ENCODE results near the gene ZNF716.

DNA sequence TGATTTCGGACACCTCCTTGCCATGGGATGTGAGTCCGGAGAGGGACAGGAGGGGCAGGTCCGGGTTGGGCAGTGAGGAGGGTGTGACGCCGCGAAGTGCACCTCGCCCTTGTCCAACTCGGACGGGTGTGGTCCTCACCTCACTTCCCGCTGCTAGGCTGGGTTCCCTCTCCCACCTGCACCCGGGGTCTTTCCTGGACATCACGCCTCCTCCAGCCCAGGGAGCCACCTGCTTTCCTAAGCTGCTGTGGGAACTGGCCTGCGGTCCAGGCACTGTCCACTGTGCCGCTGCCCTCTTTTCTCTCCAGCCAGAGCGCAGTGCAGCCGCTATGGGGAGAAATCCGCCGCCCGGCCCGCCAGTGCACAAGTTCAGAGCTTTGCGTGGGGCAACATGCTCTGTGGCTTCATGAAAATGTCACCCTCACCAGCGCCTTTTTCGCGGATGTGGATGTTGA is 45.0 kb upstream of the ZNF716 start:
- TF ChIP-seq, protein P1, sequence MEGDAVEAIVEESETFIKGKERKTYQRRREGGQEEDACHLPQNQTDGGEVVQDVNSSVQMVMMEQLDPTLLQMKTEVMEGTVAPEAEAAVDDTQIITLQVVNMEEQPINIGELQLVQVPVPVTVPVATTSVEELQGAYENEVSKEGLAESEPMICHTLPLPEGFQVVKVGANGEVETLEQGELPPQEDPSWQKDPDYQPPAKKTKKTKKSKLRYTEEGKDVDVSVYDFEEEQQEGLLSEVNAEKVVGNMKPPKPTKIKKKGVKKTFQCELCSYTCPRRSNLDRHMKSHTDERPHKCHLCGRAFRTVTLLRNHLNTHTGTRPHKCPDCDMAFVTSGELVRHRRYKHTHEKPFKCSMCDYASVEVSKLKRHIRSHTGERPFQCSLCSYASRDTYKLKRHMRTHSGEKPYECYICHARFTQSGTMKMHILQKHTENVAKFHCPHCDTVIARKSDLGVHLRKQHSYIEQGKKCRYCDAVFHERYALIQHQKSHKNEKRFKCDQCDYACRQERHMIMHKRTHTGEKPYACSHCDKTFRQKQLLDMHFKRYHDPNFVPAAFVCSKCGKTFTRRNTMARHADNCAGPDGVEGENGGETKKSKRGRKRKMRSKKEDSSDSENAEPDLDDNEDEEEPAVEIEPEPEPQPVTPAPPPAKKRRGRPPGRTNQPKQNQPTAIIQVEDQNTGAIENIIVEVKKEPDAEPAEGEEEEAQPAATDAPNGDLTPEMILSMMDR (IDR thresholded peaks at IDR 0.05): no peak
- no peak for TF ChIP-seq POLR2A (IDR thresholded peaks at IDR 0.05)

Measured in right lobe of liver (tissue), 4 donors.